HG03139 (cell line): ENCODE data around the gene POLR3A.
A peak's percentile ranks its signal among the peaks of the same experiment; 100 is the strongest.

ENCODE experiments used
- ATAC-seq: cut with Tn5 transposase; IDR thresholded peaks from one replicate; pipeline ENCODE4 v1.9.1; 2021; ENCODE audit not compliant: unreplicated experiment

The POLR3A gene

DNA sequence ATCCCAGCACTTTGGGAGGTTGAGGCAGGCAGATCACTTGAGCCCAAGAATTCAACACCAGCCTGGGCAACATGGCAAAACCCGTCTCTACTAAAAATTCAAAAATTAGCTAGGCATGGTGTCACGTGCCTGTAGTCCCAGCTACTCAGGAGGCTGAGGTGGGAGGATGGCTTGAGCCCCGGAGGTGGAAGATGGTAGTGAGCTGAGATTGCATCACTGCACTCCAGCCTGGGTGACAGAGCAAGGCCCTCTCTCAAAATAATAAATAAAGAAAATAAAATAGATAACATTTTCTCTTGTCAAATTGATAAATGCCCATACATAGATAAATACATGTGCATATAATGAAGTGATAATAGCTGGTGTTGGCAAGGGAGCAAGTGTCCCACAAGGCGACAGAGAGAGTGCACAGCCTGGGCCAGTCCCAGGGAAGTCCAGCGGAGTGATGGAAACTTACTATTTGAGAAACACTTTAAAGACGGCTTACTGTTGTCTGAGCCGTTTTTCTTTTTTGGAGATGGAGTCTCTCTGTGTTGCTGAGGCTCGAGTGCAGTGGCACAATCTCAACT lies 69.3 kb downstream of the POLR3A start:
- no peak for ATAC-seq

DNA sequence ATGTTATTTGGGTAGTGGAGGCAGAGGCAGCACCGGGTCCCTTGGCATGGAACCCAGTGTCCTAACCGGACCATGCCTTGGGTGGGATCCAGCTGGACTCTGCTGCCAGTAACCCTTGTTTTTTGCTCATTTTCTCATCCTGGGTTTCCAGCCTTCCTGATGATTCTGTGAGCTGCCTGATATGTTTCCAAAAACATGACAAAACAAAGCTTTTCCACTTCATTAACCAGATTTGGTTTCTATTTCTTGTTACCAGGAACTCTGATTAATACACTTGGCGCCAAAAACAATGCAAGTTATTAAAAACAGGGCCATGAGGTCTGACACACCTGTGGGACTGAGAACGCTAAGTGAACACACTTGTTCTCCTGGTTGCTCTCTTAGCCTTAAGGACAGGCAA lies 69.9 kb downstream of the POLR3A start:
- ATAC-seq: no peak

- ATAC-seq: no peak
Measured at GRCh38 chr10:77955136-77955535, 74.2 kb downstream of the POLR3A start.

DNA sequence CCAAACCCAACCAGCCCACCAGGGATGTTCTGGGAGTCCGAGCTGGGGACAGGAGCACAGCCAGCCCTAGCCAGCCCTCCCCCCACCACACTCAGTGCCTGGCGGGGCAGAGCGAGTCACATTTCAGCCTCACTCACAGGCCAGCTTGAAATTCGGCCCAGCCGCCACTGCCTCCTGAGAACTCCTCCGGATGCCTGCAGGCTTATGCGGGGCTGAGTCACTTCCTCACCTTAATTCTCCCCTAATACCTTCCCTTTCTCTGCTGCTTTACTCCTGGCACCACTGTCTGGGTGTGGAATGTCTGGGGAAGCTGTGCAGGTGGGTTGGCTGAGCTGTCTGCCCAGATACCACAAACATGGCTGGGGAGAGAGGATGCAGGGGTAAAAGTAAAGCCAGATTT lies 80.1 kb downstream of the POLR3A start:
- no peak for ATAC-seq

DNA sequence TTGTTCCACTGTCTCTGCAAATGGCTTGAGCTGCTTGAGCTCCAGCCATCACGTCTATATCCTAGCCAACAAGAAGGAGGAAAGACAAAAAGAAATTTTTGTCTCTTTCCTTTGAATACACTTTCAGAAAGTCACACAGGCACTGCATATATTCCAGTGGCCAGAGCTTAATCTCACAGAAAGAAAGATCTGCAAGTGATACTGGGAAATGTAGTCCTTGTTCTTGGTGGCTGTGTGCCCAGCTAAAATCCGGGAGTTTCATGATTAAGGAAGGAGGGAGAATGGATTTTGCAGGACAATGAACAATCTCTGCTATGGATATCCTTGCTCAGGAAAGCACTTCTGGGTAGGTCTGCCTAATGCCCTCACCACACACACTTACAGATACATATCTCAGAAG lies 83.2 kb downstream of the POLR3A start:
- ATAC-seq: no peak

- no peak for ATAC-seq
Measured at GRCh38 chr10:77944519-77944918, 84.8 kb downstream of the POLR3A start.

- no peak for ATAC-seq
Measured at GRCh38 chr10:77943121-77943901, 86.0 kb downstream of the POLR3A start.

GRCh38 chr10:77941790-77942189 lies 87.5 kb downstream of the POLR3A start:
- ATAC-seq: no peak

DNA sequence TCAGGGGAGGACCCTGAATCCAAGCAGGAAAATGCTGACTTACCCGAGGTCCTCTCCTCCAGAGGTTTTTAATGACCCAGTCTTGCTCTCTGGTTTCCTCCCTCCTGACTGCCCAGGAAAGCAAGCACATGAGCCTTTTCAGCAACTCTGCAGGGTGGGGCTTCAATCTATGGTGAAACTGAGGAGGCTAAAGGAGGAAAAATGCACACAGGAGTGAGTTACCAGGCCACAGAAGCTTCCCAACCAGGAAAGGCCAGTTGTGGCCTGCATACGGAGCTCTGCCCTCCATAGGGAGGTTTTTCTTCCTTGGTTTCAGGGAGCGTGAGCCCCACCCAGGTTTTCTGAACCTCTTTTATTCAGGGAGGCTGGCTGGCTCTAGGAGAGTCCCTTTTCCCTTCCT lies 88.7 kb downstream of the POLR3A start:
- no peak for ATAC-seq

GRCh38 chr10:77940225-77940624 lies 89.1 kb downstream of the POLR3A start:
- ATAC-seq: no peak

DNA sequence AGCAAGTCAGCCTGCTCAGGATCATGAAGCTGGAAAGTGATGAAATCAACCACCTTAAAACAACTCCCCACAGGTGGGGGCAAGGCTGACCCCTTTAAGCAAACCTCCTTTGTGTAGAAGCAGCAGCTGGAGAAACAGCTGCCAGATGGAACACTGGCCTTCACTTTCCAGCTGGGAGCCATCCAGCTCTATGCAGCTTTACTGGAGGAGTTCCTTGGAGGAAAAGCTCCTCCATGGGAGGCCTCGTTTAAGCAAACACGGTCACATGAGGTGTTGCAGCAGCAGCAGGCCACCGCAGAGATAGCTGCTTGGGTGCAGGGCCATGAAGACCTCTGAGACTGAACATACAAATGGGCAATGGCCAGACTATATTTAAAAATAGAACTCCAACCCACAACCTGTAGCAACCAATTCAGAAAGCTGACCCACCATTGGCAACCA lies 89.7 kb downstream of the POLR3A start:
- no peak for ATAC-seq

DNA sequence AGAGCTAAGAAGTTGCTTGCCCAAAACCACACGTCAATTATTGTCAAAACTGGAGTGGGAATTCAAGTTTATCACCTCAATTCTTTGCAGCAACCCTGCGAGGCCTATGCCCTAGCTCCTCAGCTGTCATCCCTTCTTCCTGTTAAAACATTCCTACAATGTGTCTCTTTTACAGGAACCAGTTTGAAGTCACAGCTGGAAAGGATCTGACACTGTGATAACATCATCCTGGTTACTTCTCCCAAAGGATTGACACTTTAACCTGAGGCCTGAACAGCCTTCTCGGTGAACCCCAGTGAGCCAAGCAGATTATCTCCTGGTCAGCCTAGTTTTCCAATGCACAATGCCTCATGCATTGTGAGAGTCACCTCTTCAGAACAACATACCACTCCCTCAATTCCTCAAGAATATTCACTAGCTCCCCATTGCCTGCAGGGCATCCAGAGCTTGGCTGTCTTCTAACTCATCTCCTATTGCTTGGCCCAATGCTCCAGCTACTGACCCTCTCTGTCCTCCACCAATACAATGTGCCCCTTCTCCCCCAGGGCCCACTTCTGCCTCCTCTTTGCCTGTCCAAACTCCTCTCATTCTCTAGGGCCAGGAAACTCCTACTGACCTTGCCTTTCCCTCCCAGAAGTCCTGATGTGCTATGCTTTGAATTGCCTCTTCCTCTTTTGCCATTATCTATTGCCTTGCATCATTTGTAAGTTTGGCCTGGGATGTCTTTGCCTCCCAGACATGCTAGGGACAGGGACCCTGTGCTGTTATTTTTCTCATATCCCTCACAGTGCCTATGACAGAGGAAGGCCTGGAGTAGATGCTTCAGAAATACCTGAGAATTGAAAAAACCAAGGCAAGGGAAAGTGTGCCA lies 92.4 kb downstream of the POLR3A start:
- no peak for ATAC-seq

GRCh38 chr10:77932016-77932715 lies 97.1 kb downstream of the POLR3A start:
- ATAC-seq: no peak

- ATAC-seq: no peak
Measured at GRCh38 chr10:77927402-77928246, 101.7 kb downstream of the POLR3A start.

DNA sequence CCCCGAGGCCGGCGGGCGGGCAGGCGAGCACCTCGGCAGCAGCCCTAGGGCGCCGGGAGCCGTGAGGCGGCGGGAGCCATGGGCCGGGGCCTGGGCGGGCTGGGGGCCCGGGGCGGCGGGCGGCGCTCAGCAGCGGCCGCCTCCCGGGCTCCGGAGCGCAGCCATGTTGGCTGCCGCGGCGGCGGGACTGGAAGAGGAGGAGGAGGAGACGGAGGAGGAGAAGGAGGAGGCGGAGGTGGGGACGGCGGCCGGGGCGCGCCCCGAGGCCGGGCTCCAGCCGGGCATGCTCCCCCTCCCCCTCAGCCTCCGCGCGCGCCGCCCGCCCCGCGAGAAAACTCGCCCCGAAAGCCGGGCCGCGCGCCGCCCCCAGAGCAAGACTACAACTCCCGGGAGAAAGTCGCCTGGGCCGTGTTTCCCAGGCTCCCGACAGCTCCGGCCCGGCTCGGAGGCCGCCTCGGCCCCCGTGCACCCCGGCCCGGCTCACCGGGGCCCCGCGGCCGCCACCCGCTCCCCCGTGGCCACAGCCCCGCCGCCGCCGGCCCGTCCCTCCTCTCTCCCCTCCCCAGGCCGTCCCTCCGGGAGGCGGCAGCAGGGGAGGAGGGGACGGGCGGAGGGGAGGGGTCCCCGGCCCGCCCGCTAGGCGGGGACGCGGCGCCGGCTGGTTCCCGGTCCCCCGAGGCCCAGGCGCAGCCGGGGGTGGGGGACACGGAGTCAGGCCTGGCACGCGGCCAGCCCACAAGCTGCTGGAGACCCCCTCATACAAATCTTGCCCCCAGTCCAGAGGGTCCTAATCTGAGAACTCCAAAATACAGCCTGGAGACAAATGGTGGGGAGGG lies 102.5 kb downstream of the POLR3A start, which contains the start of gene DLG5:
TSS of gene DLG5 (minus strand) at position 190 of the 836 bp plus-strand sequence. CDS start 235 bp downstream, outside the sequence.
- ATAC-seq: peak; percentile 44

DNA sequence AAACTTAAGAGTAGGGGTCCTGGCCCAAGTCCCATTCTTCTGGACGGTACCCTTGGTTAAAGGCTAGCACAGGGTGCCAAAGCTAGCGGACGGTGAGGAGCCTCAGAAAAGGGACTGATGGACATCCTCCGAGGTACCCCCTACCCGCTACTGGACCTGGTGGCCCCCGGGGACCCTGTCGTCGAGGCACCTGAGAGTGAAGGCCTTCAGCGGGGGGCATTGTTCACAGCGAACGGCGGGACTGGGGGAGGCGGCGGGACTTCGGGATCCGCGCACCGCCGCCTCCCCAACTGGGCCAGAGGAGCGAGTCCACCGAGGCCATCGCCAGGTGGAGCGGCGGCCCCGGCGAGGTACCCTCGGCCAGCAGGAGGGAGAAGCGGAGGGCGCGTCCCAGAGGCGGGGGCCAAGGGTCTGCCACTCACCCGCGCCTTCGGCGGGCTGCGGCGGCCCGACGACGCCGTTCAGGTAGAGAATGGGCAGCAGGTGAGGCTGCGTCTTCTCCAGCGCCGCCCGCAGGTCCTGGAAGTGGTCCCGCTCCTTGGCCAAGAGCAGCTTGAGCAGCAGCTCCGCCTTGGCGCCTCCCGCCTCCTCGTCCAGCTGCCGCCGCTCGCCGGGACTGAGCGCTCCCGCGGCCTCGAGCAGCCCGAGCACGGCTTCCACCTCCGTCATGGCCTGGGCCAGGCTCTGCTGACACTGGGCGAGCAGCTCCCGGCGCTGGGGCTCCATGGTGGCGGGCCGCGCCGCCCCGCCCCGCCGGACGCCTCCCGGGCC lies 103.3 kb downstream of the POLR3A start:
- peak; percentile 45 for ATAC-seq

DNA sequence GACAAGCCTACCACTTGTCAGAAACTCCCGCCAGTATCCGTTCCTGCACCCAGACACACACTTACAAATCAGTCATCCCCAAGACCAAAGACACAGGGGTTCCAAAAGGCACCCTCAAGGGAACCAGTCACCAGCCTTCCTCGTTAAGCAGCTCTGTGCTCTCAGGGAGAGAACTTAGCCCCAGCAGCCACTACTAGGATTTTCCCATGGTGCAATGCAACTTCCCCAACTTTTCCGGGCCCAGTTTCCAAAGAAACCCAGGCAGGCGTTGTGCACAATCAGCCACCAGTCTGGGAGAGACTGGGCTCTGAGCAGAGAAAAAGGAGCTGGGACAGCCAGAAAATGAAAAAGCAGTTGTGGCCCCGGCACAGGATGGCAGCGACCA lies 103.9 kb downstream of the POLR3A start:
- ATAC-seq: no peak

- ATAC-seq: no peak
Measured at GRCh38 chr10:77922566-77923179, 106.6 kb downstream of the POLR3A start.
